ENCODE measurements around the gene TMEM60. TPM values are rescaled to one million over a fixed set of nuclear protein-coding genes. Genes with fewer than 3 reads are reported as not detected.

TMEM60 gene
- total RNA-seq, 2 experiments from 2014 or later = 19.2 to 29.7 TPM

DNA sequence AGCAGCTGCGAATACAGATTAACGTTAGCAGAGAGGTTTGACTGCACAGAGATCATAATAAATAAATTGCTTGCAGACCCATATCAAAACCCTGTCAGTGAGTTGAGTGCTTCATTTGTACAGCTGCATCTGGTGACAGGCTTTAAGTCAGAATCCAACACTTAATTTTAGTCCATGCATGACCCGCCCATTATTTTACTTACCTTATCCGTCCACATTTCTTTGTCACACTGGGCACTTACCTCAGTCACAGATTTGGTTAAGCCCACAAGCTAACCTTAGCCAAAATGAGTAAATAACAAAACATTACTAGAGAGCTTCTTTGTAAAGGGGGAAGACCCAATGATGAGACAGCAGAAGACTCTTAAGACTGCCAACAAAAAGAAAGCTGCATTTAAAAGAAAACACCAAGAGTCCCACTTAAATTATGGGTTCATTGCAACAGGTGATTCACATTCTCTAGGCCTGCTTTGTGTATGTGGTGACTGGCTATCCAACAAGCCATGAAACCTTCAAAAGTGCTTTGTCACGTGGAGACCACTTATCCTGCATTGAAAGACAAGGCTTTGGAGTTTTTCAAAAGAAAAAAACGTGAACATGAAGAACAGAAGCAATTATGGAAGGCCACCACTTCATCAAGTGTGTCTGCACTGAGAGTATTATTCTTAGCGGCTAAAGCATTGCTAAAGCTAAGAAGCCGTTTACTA, 32.6 kb upstream of the TMEM60 start:
- CTCF ChIA-PET (ENCODE audit: unreplicated experiment) = no interaction called here
- intact Hi-C loops (cut with micrococcal nuclease; ENCODE audit: unreplicated experiment) = no loop called here
- no peak overlapping the region for H2AFZ ChIP-seq (ENCODE audit: low read length)
- H3K4me3 ChIP-seq (ENCODE audit: low read depth, low read length, poor library complexity, severe bottlenecking) = no peak overlapping the region
- H3K9me3 ChIP-seq (ENCODE audit: low read length) = peaks cover 18% of the 10 kb centered on the region
- no peak for DNase-seq (ENCODE audit: low spot score)
- H3K9me2 ChIP-seq (ENCODE audit: insufficient read depth, low read length) = no peaks in the 10 kb centered on the region
- H3K4me1 ChIP-seq (ENCODE audit: insufficient read depth, low read length, poor library complexity, severe bottlenecking) = peaks cover 78% of the 10 kb centered on the region
- BruUV-seq (replicated peaks) = no TSS peak
- H3K27ac ChIP-seq (ENCODE audit: low read depth, low read length, poor library complexity, severe bottlenecking) = peak overlapping the region; percentile 15
- POLR2A ChIA-PET = interaction anchor here (0.9 to 1.1 kb wide), 2 partner anchors 9 to 76 kb away, joined by 3 read pairs; no protein-coding TSS in a partner anchor
- H4K20me1 ChIP-seq (ENCODE audit: insufficient read depth, low read length) = 0 out of 2 replicates have a peak, but pooled peaks cover 5% of the 10 kb centered on the region
- TF ChIP-seq EZH2phosphoT487 (IDR thresholded peaks at IDR 0.05; ENCODE audit: borderline replicate concordance, low read depth, low read length) = no peak
- TF ChIP-seq, protein P1, sequence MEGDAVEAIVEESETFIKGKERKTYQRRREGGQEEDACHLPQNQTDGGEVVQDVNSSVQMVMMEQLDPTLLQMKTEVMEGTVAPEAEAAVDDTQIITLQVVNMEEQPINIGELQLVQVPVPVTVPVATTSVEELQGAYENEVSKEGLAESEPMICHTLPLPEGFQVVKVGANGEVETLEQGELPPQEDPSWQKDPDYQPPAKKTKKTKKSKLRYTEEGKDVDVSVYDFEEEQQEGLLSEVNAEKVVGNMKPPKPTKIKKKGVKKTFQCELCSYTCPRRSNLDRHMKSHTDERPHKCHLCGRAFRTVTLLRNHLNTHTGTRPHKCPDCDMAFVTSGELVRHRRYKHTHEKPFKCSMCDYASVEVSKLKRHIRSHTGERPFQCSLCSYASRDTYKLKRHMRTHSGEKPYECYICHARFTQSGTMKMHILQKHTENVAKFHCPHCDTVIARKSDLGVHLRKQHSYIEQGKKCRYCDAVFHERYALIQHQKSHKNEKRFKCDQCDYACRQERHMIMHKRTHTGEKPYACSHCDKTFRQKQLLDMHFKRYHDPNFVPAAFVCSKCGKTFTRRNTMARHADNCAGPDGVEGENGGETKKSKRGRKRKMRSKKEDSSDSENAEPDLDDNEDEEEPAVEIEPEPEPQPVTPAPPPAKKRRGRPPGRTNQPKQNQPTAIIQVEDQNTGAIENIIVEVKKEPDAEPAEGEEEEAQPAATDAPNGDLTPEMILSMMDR (conservative IDR thresholded peaks at IDR 0.05; ENCODE audit: low read length) = no peak
- peaks cover 31% of the 10 kb centered on the region for H3K36me3 ChIP-seq (ENCODE audit: insufficient read depth, low read length)
- H3K4me2 ChIP-seq (ENCODE audit: low read length) = peak overlapping the region; percentile 19; the same call in 1 of the 2 replicates
- H3K79me2 ChIP-seq (ENCODE audit: insufficient read depth, low read depth, low read length) = peaks cover 98% of the 10 kb centered on the region

DNA sequence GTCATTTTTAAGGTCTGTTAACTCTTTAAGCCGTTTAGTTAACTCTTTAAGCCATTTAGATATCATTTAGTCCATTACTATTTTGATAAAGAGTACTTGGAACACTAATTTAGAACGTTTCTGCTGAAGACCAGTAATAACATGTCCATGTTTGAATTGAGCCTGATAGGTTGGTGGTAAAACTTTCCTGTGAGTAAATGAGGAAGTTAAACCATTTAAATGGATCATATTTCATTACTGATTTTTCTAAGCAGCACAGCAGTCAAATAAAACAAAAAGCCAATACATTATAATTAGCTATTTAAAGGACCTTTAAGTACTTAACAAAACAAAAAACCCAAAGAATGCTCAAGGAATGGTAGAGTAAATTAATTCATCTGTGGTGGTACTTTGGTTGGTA, 29.8 kb upstream of the TMEM60 start:
- H3K4me3 ChIP-seq (ENCODE audit: low read depth, low read length, poor library complexity, severe bottlenecking) = no peak overlapping the region
- peaks cover 32% of the 10 kb centered on the region for H3K9me3 ChIP-seq (ENCODE audit: low read length)
- peaks cover 85% of the 10 kb centered on the region for H3K4me1 ChIP-seq (ENCODE audit: insufficient read depth, low read length, poor library complexity, severe bottlenecking)
- TF ChIP-seq, protein P1 (conservative IDR thresholded peaks at IDR 0.05; ENCODE audit: low read length) = no peak
- no peak for TF ChIP-seq EZH2phosphoT487 (IDR thresholded peaks at IDR 0.05; ENCODE audit: borderline replicate concordance, low read depth, low read length)
- H3K79me2 ChIP-seq (ENCODE audit: insufficient read depth, low read depth, low read length) = peaks cover 98% of the 10 kb centered on the region
- no peak for DNase-seq (ENCODE audit: low spot score)
- ChIA-PET CTCF (ENCODE audit: unreplicated experiment) (no interaction called here), POLR2A (interaction anchor here (0.7 to 3.3 kb wide), 6 partner anchors 10 to 253 kb away, joined by 3 to 10 read pairs (median 4); no protein-coding TSS in a partner anchor)
- peaks cover 43% of the 10 kb centered on the region for H3K36me3 ChIP-seq (ENCODE audit: insufficient read depth, low read length)
- H2AFZ ChIP-seq (ENCODE audit: low read length) = no peak overlapping the region
- intact Hi-C loops (cut with micrococcal nuclease; ENCODE audit: unreplicated experiment) = no loop called here
- H3K9me2 ChIP-seq (ENCODE audit: insufficient read depth, low read length) = no peaks in the 10 kb centered on the region
- H4K20me1 ChIP-seq (ENCODE audit: insufficient read depth, low read length) = 0 out of 2 replicates have a peak, but pooled peaks cover 1% of the 10 kb centered on the region
- peak overlapping the region; percentile 23; the same call in 1 of the 2 replicates for H3K4me2 ChIP-seq (ENCODE audit: low read length)
- BruUV-seq (replicated peaks) = no TSS peak
- H3K27ac ChIP-seq (ENCODE audit: low read depth, low read length, poor library complexity, severe bottlenecking) = peak overlapping the region; percentile 2

GRCh38 chr7:77826300-77826699, 28.1 kb upstream of the TMEM60 start:
- no peaks in the 10 kb centered on the region for H4K20me1 ChIP-seq (ENCODE audit: insufficient read depth, low read length)
- H3K4me2 ChIP-seq (ENCODE audit: low read length) = peak overlapping the region; percentile 9; the same call in 1 of the 2 replicates
- no peak overlapping the region for H2AFZ ChIP-seq (ENCODE audit: low read length)
- no peaks in the 10 kb centered on the region for H3K9me2 ChIP-seq (ENCODE audit: insufficient read depth, low read length)
- H3K4me1 ChIP-seq (ENCODE audit: insufficient read depth, low read length, poor library complexity, severe bottlenecking) = peaks cover 87% of the 10 kb centered on the region
- no peak overlapping the region for H3K4me3 ChIP-seq (ENCODE audit: low read depth, low read length, poor library complexity, severe bottlenecking)
- ChIA-PET POLR2A (interaction anchor here (2.2 to 3.8 kb wide), 3 partner anchors 8 to 80 kb away, joined by 7 to 21 read pairs (median 10); no protein-coding TSS in a partner anchor), CTCF (ENCODE audit: unreplicated experiment) (no interaction called here)
- DNase-seq (ENCODE audit: low spot score) = no peak
- H3K9me3 ChIP-seq (ENCODE audit: low read length) = peaks cover 41% of the 10 kb centered on the region
- peak overlapping the region; percentile 19 for H3K27ac ChIP-seq (ENCODE audit: low read depth, low read length, poor library complexity, severe bottlenecking)
- BruUV-seq (replicated peaks) = no TSS peak
- peaks cover 96% of the 10 kb centered on the region for H3K79me2 ChIP-seq (ENCODE audit: insufficient read depth, low read depth, low read length)
- TF ChIP-seq, protein P1 (conservative IDR thresholded peaks at IDR 0.05; ENCODE audit: low read length) = no peak
- TF ChIP-seq EZH2phosphoT487 (IDR thresholded peaks at IDR 0.05; ENCODE audit: borderline replicate concordance, low read depth, low read length) = no peak
- intact Hi-C loops (cut with micrococcal nuclease; ENCODE audit: unreplicated experiment) = no loop called here
- peaks cover 54% of the 10 kb centered on the region for H3K36me3 ChIP-seq (ENCODE audit: insufficient read depth, low read length)

All from OCI-LY7 (cell line).